ENCODE data around the gene UBASH3A.

Gene UBASH3A

GRCh38 chr21:42412636-42412933 lies 8.9 kb downstream of the UBASH3A start:
- no peak for DNase-seq

DNA sequence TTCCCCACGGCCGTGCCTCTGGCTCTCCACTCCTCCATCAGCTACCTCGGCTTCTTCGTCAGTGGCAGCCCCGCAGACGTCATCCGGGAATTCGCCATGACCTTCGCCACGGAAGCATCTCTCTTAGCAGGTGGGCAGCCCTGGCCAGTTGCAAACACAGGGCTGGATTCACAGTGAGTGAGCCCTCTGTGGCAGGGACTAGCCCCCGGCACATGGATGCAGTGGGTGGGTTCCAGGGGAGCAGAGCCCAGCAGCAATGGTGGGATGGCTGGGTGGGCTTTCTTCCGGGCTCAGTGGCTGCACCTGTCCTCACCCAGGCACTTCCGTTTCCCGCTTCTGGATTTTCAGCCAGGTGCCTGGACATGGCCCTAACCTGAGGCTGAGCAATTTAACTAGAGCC lies 9.4 kb downstream of the UBASH3A start:
- DNase-seq, result no peak

DNA sequence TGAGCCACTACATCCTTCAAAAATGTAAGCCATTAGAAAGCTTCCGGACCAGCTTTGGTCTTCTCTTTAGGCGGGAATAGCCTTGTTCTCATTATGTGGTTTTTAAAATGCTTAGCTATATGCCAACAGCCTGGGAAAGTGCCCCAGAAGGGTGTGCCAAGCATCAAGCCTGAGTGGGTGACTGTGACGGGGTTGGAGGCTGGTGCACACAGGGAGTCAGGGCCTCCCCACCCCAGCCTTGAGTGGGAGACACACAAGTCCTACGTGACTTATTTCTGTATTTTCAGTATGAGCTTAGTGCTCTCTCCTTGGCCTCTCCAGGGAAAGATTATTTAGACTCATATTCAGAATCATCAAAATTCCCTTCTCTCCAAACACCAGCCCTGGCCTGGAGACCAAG lies 9.8 kb downstream of the UBASH3A start:
- DNase-seq, result no peak

DNA sequence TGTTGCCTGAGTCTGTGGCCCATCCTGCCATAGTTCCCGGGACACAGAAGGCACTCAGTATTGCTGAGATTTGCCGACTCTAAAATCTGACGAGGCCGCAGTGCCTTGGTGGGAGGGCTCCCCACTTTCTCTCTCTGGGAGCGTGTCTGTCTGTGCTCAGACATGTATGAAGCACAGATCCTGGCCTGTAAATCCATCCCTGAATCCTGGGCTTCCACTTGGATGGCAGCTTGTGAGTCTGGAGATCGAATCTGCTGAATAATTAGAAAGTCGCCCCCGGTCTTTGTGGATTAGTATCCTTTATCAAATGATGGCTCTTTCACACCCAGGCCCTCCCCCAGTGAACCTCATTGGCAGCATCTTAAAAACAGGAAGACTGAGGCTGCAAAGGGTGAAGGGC lies 10.4 kb downstream of the UBASH3A start:
- DNase-seq, result no peak

DNA sequence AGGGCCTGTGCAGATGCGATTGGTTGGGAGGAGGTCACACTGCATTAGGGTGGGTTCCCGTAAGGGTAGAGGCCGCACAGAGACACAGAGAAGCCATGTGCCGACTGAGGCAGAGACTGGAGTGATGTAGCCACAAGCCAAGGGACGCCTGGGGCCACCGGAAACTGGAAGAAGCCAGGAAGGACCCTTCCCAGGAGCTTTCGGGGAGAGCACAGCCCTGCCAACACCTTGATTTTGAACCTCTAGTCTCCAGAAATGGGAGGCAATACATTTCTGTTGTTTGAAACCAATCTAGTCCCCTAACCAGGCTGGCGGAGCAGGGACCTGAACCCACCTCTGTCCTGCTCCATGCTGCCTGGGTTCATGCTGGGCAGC lies 10.8 kb downstream of the UBASH3A start:
- no peak for DNase-seq

DNA sequence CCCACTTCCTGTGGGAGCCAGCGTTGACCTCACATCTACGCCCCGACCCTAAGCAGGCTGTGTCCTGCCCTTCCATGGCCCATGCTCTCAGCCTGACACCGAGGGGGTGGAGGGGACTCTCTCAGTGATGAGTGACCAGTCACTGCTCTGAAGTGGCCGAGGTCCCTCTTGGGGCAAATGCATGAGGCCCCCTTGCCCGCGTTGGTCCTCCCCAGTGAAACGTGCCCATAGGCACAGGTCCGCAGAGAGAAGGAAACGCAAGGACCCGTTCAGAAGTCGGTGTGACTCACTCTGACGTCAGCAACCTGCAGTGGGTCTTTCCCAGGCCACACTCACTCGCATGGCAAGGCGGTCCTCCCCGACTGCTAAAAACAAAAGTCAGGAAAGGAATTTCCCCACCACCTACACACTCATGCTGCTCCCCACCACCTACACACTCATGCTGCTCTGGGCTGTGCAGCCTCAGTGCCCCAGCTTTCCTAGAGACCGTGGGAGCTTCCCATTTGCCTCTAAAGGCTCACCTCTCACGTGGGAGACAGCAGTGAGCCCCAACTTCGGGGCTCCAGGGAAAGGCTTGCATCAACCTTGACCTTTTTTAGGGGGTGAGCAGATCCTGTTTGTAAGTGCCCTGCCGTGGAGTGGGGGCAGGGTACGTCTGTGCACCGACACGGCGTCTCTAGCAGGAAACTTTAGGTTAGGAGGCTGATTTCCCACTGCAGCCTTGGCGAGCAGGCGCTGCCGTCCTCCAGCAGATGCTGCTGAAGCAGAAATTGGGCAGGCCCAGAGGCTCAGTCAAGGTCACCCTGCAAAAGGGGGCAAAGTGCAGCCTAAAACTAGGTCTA lies 11.4 kb downstream of the UBASH3A start:
- DNase-seq, result no peak

DNA sequence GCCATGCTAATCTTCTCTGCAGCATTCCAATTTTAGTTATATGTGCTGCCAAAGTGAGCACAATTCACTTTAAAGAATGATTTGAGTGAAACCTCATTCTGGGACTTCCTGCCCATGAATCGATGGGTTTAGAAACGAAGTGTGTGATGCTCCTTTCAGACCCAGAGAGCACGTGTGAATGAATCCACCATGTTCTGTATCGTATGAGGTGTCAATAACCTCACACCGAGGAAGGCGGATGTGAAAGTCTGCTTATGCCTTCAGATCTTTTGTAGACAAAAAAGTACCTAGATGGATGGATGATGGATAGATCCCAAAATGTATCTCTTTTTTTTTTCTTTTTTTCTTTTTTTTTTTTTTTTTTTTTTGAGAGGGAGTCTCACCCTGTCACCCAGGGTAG lies 13.8 kb downstream of the UBASH3A start:
- no peak for DNase-seq

DNA sequence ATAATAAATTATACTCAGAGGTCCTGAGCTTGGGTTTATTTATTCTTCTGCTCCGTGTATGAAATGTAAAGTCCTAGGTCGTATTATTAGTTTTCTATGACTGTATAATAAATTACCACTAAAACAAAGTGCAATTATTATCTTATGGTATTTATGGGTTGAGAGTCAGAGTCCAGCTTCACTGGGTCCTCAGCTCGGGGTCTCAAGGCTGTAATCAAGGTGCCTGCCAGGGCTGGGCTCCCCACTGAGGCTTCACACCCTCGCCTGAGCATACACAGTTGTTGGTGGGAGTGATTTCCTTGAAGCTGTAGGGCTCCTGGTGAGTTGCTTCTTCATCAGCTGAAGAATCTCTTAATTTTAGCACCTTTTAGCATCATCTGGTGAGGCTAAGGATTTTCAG lies 15.2 kb downstream of the UBASH3A start:
- DNase-seq, result no peak

DNA sequence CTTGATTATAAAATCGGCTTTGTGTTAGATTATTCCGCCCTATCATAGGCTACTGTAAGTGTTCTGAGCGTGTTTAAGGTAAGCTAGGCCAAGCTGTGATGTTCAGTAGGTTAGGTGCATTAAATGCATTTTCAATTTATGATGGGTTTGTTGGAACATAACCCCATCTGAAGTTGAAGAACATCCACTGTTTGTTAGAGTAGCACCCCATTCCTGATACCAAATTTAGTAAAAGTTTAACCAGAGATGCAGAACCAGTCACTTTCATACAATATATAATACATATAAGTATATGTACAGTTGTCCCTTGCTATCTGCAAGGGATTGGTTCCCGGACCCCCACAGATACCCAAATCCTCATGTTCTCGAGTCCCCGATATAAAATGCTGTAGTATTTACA lies 16.1 kb downstream of the UBASH3A start:
- no peak for DNase-seq

GRCh38 chr21:42421018-42421793 lies 17.5 kb downstream of the UBASH3A start:
- no peak for DNase-seq

GRCh38 chr21:42423197-42423675 lies 19.5 kb downstream of the UBASH3A start:
- no peak for DNase-seq

- no peak for DNase-seq
Observed at GRCh38 chr21:42423685-42424084, 20.0 kb downstream of the UBASH3A start.

DNA sequence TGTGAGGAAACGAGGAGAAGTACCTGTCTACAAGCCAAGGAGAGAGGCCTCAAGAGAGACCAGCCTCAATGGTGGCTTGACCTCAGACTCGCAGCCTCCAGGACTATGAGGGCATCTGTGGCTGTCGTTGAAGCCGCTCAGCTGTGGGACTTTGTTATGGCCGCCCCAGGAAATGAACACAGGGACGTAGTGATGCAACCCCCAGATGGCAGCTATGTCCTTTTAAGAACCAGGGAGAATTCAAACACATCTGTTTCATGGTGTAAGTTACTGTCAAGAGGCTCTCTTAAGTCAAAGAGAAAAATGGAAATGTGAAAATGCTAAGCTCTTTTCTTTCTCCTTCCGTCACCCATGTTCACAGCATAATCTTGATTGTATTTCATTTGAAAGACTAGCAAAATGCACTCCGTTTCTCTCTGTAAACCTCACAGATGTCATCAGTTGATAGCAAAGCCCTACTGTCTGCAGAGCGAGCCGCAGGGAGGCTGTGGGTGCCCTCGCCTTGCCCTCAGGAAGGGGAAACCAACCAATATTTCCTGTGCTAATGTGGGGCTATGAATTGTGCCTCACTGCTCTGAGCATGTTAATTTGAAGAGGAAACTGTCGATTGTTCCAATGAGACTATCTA lies 21.3 kb downstream of the UBASH3A start:
- DNase-seq, result no peak

DNA sequence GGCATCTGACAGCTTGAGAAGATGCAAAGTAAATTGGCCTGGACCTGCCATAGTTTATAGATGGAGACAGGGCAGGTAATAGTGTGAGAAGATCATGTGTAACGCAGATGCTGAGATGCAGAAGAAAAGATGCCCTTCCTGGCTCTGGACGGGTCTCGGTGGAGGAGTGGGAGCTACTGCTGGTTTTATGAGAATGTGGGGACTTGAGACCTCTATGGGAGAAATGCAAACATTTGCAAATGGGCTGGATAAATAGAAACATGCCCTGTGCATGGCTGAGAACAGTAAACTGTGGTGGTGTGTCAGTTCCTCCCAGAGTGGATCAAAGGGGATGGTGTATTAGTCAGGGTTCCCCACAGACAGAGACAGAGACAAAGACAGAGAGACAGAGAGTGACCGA lies 21.9 kb downstream of the UBASH3A start:
- no peak for DNase-seq

- DNase-seq, result no peak
Observed at GRCh38 chr21:42426424-42426823, 22.7 kb downstream of the UBASH3A start.

GRCh38 chr21:42426876-42427480 lies 23.3 kb downstream of the UBASH3A start:
- no peak for DNase-seq

DNA sequence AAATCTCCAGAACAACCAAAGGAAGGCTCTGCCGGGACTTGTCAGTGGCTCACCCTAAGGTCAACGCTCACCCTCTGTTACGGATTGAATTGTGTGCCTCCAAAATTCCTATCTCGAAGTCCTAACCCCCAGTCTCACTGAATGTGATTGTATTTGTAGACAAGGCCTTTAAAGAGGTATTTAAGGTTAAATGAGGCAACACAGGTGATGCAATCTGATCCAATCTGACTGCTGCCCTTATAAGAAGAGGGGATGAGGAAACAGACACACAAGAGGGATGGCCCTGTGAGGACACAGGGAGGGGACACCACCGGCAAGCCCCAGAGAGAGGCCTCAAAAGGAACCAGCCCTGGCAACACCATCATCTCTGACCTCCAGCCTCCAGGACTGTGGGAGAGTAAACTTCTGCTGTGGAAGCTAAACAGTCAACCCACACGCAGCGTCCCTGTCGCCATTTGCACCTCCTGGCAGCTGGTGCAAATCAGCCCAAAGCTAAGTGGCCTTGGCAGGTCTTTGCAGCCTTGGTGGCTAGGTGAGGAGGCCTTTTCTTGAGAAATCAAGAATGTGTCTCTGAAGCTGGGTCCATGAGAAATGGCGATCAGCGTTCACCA lies 24.2 kb downstream of the UBASH3A start:
- no peak for DNase-seq

- DNase-seq, result no peak
Observed at GRCh38 chr21:42429021-42429420, 25.3 kb downstream of the UBASH3A start.

DNA sequence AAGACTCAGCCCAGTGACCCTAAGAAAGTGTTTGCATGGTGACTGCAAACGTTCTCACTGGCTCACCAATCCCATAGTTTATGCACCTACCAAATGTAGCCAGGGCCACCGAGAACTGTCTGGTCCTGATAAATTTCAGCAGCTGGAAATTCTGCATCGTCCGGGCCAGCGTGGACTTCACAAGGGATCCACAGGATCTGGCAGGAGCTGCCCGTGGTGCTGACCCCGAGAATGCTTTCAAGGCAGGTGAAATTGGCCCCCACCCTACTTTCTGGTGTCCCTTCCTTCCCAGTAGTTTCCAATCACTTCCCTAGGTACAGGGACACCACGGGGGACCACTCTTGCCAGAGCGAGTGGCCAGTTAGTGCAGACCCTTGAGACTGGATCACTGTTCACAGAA lies 26.2 kb downstream of the UBASH3A start:
- DNase-seq, result no peak

DNA sequence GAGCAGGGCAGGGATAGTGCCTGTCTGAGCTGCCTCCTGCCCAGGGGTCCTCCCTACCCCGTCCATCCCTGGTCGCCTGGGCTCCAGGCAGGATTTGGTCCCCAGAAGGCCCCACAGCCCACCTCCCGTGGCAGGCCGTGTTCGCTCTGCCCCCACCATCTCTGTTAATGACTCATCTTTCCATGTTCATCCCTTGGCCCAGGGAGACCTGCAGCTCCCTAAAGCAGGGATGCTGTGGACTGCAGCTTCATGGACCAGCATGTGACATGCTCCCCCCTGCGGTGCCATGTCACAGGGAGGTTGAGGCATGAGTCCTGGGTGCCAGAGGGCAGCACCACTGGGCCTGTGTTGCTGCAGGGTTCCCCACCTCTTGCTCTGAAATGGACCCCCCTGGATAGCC lies 26.8 kb downstream of the UBASH3A start:
- no peak for DNase-seq

GRCh38 chr21:42431196-42431595 lies 27.5 kb downstream of the UBASH3A start:
- no peak for DNase-seq

DNA sequence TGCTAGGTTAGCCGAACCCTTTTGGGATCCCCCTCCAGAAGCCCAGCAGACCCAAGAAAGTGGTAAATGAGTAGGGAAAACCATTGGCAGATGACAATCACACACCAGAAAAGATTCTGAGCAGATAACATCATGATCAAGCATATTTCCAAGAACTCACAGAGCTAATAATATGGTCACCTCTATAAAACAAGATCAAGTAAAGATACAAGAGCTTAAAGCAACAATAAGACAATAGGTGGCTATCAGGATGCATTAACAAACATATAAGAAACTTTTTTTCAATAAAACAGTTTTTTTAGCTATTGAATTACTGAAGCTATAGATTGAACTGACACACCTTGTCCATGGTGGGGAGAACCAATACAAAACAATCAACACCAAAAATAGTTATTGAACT lies 29.0 kb downstream of the UBASH3A start:
- DNase-seq, result no peak

- no peak for DNase-seq
Observed at GRCh38 chr21:42433946-42434551, 30.3 kb downstream of the UBASH3A start.

Measured in NCI-H1436 (cell line).